ENCODE measurements around the gene PROX2.

Gene PROX2

GRCh38 chr14:74840603-74841030, 35.3 kb downstream of the PROX2 start:
- DNase-seq, result no peak

- DNase-seq, result no peak
Observed at GRCh38 chr14:74838166-74838565, 37.8 kb downstream of the PROX2 start.

GRCh38 chr14:74836251-74836960, 39.5 kb downstream of the PROX2 start:
- no peak for DNase-seq

- DNase-seq, result no peak
Observed at GRCh38 chr14:74835645-74836250, 40.2 kb downstream of the PROX2 start.

- no peak for DNase-seq
Observed at GRCh38 chr14:74834692-74835392, 41.1 kb downstream of the PROX2 start.

- DNase-seq, result no peak
Observed at GRCh38 chr14:74832849-74833248, 43.1 kb downstream of the PROX2 start.

GRCh38 chr14:74829251-74829650, 46.7 kb downstream of the PROX2 start:
- DNase-seq, result no peak

- DNase-seq, result no peak
Observed at GRCh38 chr14:74826574-74826973, 49.4 kb downstream of the PROX2 start.

All from KG1 (cell line).